ENCODE measurements around the gene CD300H. TPM values are rescaled to one million over a fixed set of nuclear protein-coding genes. Genes with fewer than 3 reads are reported as not detected.

The CD300H gene
- total RNA-seq, 1 donor from 2014 or later: not detected

GRCh38 chr17:74528491-74529199 is 38.7 kb downstream of the CD300H start:
- intact Hi-C loops (cut with micrococcal nuclease): no loop called here

- intact Hi-C loops (cut with micrococcal nuclease): no loop called here
These were observed 39.6 kb downstream of the CD300H start for GRCh38 chr17:74527756-74528155.

- intact Hi-C loops (cut with micrococcal nuclease): no loop called here
These were observed 40.2 kb downstream of the CD300H start for GRCh38 chr17:74527081-74527480.

GRCh38 chr17:74526681-74527080 is 40.6 kb downstream of the CD300H start:
- intact Hi-C loops (cut with micrococcal nuclease): no loop called here

- intact Hi-C loops (cut with micrococcal nuclease): no loop called here
These were observed 41.5 kb downstream of the CD300H start for GRCh38 chr17:74525781-74526288.

- intact Hi-C loops (cut with micrococcal nuclease): no loop called here
These were observed 41.9 kb downstream of the CD300H start for GRCh38 chr17:74525465-74525725.

- intact Hi-C loops (cut with micrococcal nuclease): no loop called here
These were observed 42.5 kb downstream of the CD300H start for GRCh38 chr17:74524653-74525464.

- intact Hi-C loops (cut with micrococcal nuclease): no loop called here
These were observed 44.0 kb downstream of the CD300H start for GRCh38 chr17:74523308-74523707.

- intact Hi-C loops (cut with micrococcal nuclease): no loop called here
These were observed 44.8 kb downstream of the CD300H start for GRCh38 chr17:74522381-74523105.

GRCh38 chr17:74521701-74522201 is 45.6 kb downstream of the CD300H start:
- intact Hi-C loops (cut with micrococcal nuclease): no loop called here

- intact Hi-C loops (cut with micrococcal nuclease): no loop called here
These were observed 46.4 kb downstream of the CD300H start for GRCh38 chr17:74520790-74521480.

GRCh38 chr17:74520016-74520434 is 47.3 kb downstream of the CD300H start:
- intact Hi-C loops (cut with micrococcal nuclease): no loop called here

- intact Hi-C loops (cut with micrococcal nuclease): loop anchor here (10.0 kb wide), 1 partner anchor 234 kb away; no protein-coding TSS in a partner anchor
These were observed 48.8 kb downstream of the CD300H start for GRCh38 chr17:74518413-74518981.

GRCh38 chr17:74516561-74517328 is 50.6 kb downstream of the CD300H start:
- intact Hi-C loops (cut with micrococcal nuclease): loop anchor here (10.0 kb wide), 1 partner anchor 232 kb away; no protein-coding TSS in a partner anchor

GRCh38 chr17:74515941-74516340 is 51.4 kb downstream of the CD300H start:
- intact Hi-C loops (cut with micrococcal nuclease): loop anchor here (10.0 kb wide), 1 partner anchor 231 kb away; no protein-coding TSS in a partner anchor

GRCh38 chr17:74514632-74515334 is 52.5 kb downstream of the CD300H start:
- intact Hi-C loops (cut with micrococcal nuclease): loop anchor here (10.0 kb wide), 1 partner anchor 230 kb away; no protein-coding TSS in a partner anchor

- intact Hi-C loops (cut with micrococcal nuclease): loop anchor here (10.0 kb wide), 1 partner anchor 229 kb away; no protein-coding TSS in a partner anchor
These were observed 53.2 kb downstream of the CD300H start for GRCh38 chr17:74513987-74514631.

- intact Hi-C loops (cut with micrococcal nuclease): loop anchor here (10.0 kb wide), 1 partner anchor 228 kb away; no protein-coding TSS in a partner anchor
These were observed 54.7 kb downstream of the CD300H start for GRCh38 chr17:74512624-74513091.
